ENCODE data around the gene AKT1S1. TPM values are rescaled to one million over a fixed set of nuclear protein-coding genes. Genes with fewer than 3 reads are reported as not detected.
A peak's percentile ranks its signal among the peaks of the same experiment; 100 is the strongest.

AKT1S1 gene
- total RNA-seq, 6 experiments from 2014 or later = 98.5 to 128 (median 104) TPM

DNA sequence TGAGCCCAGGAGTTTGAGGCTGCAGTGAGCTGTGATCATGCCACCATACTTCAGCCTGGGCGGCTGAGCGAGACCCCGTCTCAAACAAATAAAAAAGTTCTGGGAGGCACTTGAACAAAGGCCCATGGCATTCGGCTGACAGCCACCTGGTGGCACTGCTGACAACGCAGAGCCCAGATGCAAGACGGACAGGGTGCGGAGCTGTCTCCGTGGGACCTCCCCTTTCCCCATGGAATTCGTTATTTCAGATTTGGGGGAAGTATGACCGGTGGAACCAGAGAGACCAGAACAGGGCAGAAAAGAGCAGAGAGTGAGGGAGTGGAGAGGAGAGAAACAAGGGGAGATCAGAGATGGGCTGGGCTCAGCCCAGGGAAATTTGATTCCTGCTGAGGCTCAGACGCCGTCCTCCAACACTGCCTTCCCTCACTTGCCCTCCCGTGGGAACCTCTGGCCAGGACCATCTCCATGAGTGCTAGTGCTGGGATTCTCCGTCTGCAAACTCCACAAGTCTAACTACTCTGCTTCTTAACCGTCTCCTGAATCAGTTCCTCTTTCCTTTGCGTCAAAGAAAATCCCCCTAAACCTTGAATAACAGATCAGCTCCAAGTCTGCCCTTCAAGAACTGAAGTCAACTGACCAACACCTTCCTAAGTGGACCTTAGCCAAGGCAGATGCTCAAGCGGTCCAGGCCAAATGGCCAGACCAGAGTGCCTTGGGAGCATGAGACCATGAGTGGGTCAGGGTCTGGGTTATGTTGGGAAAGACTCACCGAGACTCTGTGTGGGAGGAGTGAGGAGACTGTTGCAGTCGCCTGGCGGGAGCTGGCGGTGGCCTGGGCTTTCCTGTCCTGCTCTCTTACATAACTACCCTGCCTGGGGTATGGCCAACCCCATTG lies 39.9 kb upstream of the AKT1S1 start:
- Mint-ChIP-seq H3K27me3 (ENCODE audit: insufficient read depth) (peaks cover 2% of the 10 kb centered on the region; the same call in 1 of the 2 replicates), H3K4me1 (ENCODE audit: low read depth) (peaks cover 6% of the 10 kb centered on the region), H3K4me3 (no peak overlapping the region), H3K27ac (no peak overlapping the region), H3K36me3 (ENCODE audit: low read depth) (peaks cover 35% of the 10 kb centered on the region), H3K9me3 (no peaks in the 10 kb centered on the region; the same call in 1 of the 2 replicates)
- TF ChIP-seq, protein P1, sequence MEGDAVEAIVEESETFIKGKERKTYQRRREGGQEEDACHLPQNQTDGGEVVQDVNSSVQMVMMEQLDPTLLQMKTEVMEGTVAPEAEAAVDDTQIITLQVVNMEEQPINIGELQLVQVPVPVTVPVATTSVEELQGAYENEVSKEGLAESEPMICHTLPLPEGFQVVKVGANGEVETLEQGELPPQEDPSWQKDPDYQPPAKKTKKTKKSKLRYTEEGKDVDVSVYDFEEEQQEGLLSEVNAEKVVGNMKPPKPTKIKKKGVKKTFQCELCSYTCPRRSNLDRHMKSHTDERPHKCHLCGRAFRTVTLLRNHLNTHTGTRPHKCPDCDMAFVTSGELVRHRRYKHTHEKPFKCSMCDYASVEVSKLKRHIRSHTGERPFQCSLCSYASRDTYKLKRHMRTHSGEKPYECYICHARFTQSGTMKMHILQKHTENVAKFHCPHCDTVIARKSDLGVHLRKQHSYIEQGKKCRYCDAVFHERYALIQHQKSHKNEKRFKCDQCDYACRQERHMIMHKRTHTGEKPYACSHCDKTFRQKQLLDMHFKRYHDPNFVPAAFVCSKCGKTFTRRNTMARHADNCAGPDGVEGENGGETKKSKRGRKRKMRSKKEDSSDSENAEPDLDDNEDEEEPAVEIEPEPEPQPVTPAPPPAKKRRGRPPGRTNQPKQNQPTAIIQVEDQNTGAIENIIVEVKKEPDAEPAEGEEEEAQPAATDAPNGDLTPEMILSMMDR (IDR thresholded peaks at IDR 0.05) = peak; percentile 43
- no peak for DNase-seq

DNA sequence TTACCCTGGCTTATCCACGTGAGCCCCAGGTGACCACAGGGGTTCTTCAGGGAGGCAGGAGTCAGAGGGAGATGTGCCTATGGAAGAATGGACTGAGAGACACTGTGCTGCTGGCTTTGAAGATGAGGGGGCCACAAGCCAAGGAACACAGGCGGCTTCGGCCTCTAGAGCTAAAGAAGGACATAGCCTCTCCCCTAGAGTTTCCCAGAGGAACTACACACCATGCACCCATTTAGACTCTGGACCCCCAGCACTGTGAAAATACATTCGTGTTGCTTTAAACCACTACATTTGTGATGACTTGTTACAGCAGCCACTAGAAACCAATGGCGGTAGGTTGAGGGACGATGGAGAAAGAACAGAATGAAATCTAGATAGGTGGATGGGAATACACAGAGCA lies 38.1 kb upstream of the AKT1S1 start:
- Mint-ChIP-seq H3K9me3 (no peaks in the 10 kb centered on the region; the same call in 1 of the 2 replicates), H3K4me1 (ENCODE audit: low read depth) (no peaks in the 10 kb centered on the region), H3K4me3 (no peak overlapping the region), H3K27ac (no peak overlapping the region), H3K27me3 (ENCODE audit: insufficient read depth) (peaks cover 2% of the 10 kb centered on the region), H3K36me3 (ENCODE audit: low read depth) (peaks cover 39% of the 10 kb centered on the region)
- no peak for DNase-seq
- TF ChIP-seq, protein P1 (IDR thresholded peaks at IDR 0.05) = peak; percentile 58

DNA sequence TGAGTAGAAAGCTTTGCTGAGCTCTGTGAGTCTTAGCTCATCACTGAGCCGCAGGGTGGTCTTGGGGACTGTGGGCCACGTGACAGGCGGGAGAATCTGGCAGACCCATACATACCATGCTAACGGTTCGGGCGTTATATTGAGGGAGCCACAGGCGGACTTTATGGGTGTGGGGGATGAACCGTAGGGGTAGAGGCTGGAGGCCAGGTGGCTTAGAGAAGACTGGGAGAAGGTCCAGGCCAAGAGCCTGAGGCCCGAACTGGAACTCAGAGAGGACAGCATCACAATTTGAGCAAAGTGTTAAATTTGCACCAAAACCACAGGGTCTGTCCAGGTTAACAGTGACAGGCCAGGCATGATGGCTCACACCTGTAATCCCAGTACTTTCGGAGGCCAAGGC lies 36.6 kb upstream of the AKT1S1 start:
- Mint-ChIP-seq H3K4me3 (no peak overlapping the region), H3K27me3 (ENCODE audit: insufficient read depth) (peaks cover 2% of the 10 kb centered on the region), H3K36me3 (ENCODE audit: low read depth) (peaks cover 51% of the 10 kb centered on the region), H3K27ac (no peak overlapping the region), H3K4me1 (ENCODE audit: low read depth) (no peaks in the 10 kb centered on the region), H3K9me3 (no peaks in the 10 kb centered on the region; the same call in 1 of the 2 replicates)
- no peak for DNase-seq
- TF ChIP-seq, protein P1 (IDR thresholded peaks at IDR 0.05) = no peak

DNA sequence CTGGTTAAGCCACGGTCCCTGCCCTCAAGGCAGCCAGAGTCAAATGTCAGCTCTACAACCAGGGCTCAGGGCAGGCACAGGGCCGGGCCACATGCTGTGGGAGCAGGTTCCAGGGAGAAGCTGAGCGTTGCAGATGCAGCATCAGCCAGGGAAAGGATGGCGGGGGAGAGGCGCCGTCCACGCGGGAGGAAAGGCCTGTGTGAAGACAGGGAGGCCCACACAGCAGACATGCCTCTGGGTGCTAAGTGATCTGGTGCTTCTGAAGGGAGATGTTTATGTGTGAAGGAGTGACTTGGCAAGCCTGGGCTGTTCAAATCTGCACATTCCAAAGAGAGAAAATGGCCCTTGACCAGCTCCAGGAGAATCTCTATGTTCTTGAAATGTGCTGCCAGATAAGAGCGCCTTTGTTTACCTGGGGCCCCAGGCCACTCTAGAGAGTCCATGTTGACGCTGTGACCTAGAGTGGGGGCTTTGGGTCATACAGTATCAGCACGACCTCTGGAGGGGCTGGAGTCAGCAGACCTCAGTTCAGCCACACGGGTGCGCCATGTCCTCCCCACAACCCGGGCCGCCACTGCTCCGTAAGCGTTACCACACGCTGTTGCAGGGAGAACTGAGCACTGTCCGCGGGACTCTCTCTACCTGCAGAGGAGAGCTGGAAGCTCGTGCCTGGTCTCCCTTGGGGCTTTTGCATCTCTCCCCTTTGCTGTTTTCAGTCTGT lies 36.0 kb upstream of the AKT1S1 start:
- Mint-ChIP-seq H3K4me1 (ENCODE audit: low read depth) (no peaks in the 10 kb centered on the region), H3K36me3 (ENCODE audit: low read depth) (peaks cover 56% of the 10 kb centered on the region), H3K4me3 (no peak overlapping the region), H3K27ac (no peak overlapping the region), H3K9me3 (no peaks in the 10 kb centered on the region; the same call in 1 of the 2 replicates), H3K27me3 (ENCODE audit: insufficient read depth) (peaks cover 2% of the 10 kb centered on the region)
- DNase-seq = no peak
- TF ChIP-seq, protein P1 (IDR thresholded peaks at IDR 0.05) = no peak

DNA sequence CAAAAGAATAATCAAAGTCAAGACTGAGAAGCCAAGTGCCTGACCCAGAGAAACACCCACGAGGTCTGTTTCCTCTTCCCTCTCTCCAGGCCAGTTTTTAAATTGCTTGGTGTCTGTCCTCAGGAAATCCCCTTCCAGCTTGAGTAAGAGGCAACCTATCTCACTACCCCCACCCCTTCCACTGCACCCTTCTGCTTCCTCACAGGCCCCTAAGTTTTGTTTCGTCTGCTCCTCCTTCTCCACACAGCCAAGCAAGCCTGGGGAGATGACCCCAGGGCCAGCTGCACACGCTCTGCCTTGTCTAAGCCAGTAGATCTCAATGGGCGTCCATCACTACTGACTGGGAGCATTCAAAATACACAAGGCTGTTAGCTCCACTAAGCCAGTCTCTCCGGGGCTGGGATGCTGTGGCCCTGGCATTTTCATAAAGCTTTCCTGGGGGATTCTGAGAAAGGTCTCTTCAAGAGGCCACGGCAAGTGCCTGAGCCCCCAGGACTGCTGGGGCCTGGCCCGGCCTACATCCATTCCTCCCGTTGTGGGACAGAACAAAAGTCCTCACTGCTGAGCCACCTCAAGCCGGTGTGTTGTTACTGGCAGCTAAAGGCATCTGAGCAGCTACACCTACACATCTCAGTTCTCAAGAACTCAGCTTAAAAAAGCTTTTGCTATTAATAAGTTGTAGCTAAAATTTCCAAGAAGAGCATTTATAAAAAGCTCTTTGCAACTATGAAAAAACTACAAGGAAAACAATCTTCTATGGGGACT lies 34.4 kb upstream of the AKT1S1 start:
- Mint-ChIP-seq H3K9me3 (no peaks in the 10 kb centered on the region), H3K27ac (peak overlapping the region; percentile 31; the same call in 1 of the 2 replicates), H3K4me3 (no peak overlapping the region), H3K27me3 (ENCODE audit: insufficient read depth) (peaks cover 4% of the 10 kb centered on the region), H3K36me3 (ENCODE audit: low read depth) (peaks cover 58% of the 10 kb centered on the region), H3K4me1 (ENCODE audit: low read depth) (no peaks in the 10 kb centered on the region)
- TF ChIP-seq, protein P1 (IDR thresholded peaks at IDR 0.05) = no peak
- DNase-seq = no peak
